Liver (tissue), 9 donors: ENCODE results near the gene FAM149B1. TPM values are rescaled to one million over a fixed set of nuclear protein-coding genes. Genes with fewer than 3 reads are reported as not detected.

ENCODE experiments used
- DNase-seq: peaks from one replicate; pipeline ENCODE4 v3.0.0-alpha.2; 2017; ENCODE audit warnings: low spot score
- H3K27ac ChIP-seq, 2 donors: one replicate each; pipeline ENCODE4 v1.7.0; 2013; ENCODE audit warnings: inconsistent platforms in 2 of 2, low read length in 2 of 2, control low read depth in 1 of 2, low read depth in 1 of 2, mild to moderate bottlenecking in 1 of 2
- H3K27me3 ChIP-seq, 4 donors: one replicate each; pipeline versions ENCODE4 v1.6.1 to v1.7.0; 2013; ENCODE audit warnings: low read length in 3 of 4, inconsistent platforms in 1 of 4, mild to moderate bottlenecking in 1 of 4, moderate library complexity in 1 of 4; ENCODE audit not compliant: control insufficient read depth in 4 of 4, insufficient read depth in 4 of 4
- H3K36me3 ChIP-seq, 4 donors: one replicate each; pipeline versions ENCODE4 v1.6.1 to v1.7.0; 2013; ENCODE audit warnings: low read length in 3 of 4, mild to moderate bottlenecking in 3 of 4, low read depth in 1 of 4, moderate library complexity in 1 of 4; ENCODE audit not compliant: control insufficient read depth in 4 of 4, insufficient read depth in 3 of 4
- H3K4me1 ChIP-seq, 4 donors: one replicate each; pipeline versions ENCODE4 v1.6.1 to v1.7.0; 2013; ENCODE audit warnings: low read length in 3 of 4, mild to moderate bottlenecking in 3 of 4, moderate library complexity in 1 of 4; ENCODE audit not compliant: control insufficient read depth in 4 of 4, insufficient read depth in 4 of 4
- H3K4me3 ChIP-seq, 3 donors: one replicate each; pipeline versions ENCODE4 v1.6.1 to v1.7.0; 2013; ENCODE audit warnings: low read length in 3 of 3, control low read depth in 1 of 3, low read depth in 1 of 3, mild to moderate bottlenecking in 1 of 3
- H3K9ac ChIP-seq, 2 donors: one replicate each; pipeline ENCODE4 v1.7.0; 2013; ENCODE audit warnings: low read length in 2 of 2, mild to moderate bottlenecking in 2 of 2, moderate library complexity in 2 of 2, control low read depth in 1 of 2, low read depth in 1 of 2
- H3K9me3 ChIP-seq, 4 donors: one replicate each; pipeline versions ENCODE4 v1.6.1 to v1.7.0; 2013; ENCODE audit warnings: low read length in 3 of 4; ENCODE audit not compliant: control insufficient read depth in 4 of 4
- ATF3 ChIP-seq: IDR thresholded peaks from 2 replicates; pipeline ENCODE4 v1.6.1; 2016; ENCODE audit warnings: antibody characterized with exemption
- EGR1 ChIP-seq, 2 donors: IDR thresholded peaks; 2 replicates each; pipeline ENCODE4 v1.6.1; 2016 to 2018; ENCODE audit warnings: antibody characterized with exemption in 2 of 2, low read depth in 2 of 2
- FOXA1 ChIP-seq: IDR thresholded peaks from 2 replicates; pipeline ENCODE4 v1.6.1; 2016; ENCODE audit warnings: antibody characterized with exemption
- FOXA2 ChIP-seq: IDR thresholded peaks from 2 replicates; pipeline ENCODE4 v1.6.1; 2016; ENCODE audit warnings: antibody characterized with exemption
- HNF4A ChIP-seq, 2 donors: conservative IDR thresholded peaks; 2 replicates each; pipeline ENCODE4 v1.6.1; 2016; ENCODE audit warnings: antibody characterized with exemption in 2 of 2, mild to moderate bottlenecking in 2 of 2
- HNF4G ChIP-seq: IDR thresholded peaks from 2 replicates; pipeline ENCODE4 v1.6.1; 2016; ENCODE audit warnings: antibody characterized with exemption
- JUND ChIP-seq, 2 donors: IDR thresholded peaks; 2 replicates each; pipeline ENCODE4 v1.6.1; 2016; ENCODE audit warnings: antibody characterized with exemption in 2 of 2
- MAX ChIP-seq: IDR thresholded peaks from 2 replicates; pipeline ENCODE4 v1.6.1; 2016; ENCODE audit warnings: antibody characterized with exemption
- NR2F2 ChIP-seq: IDR thresholded peaks from 2 replicates; pipeline ENCODE4 v1.6.1; 2016; ENCODE audit warnings: antibody characterized with exemption
- RXRA ChIP-seq, 2 donors: IDR thresholded peaks; 2 replicates each; pipeline ENCODE4 v1.6.1; 2017 to 2018; ENCODE audit warnings: antibody characterized with exemption in 2 of 2, mild to moderate bottlenecking in 1 of 2
- SP1 ChIP-seq: IDR thresholded peaks from 2 replicates; pipeline ENCODE4 v1.6.1; 2018; ENCODE audit warnings: antibody characterized with exemption, mild to moderate bottlenecking
- TAF1 ChIP-seq: conservative IDR thresholded peaks from 2 replicates; pipeline ENCODE4 v1.6.1; 2016; ENCODE audit warnings: antibody characterized with exemption, mild to moderate bottlenecking
- YY1 ChIP-seq: IDR thresholded peaks from 2 replicates; pipeline ENCODE4 v1.6.1; 2016; ENCODE audit warnings: antibody characterized with exemption, mild to moderate bottlenecking
- WGBS: extraction: QIAGEN DNeasy Blood & Tissue Kit; methylation state at CpG from one replicate; pipeline ENCODE4 v1.1.7; 2013; 5-methylcytosine and 5-hydroxymethylcytosine counted together
- polyA plus RNA-seq, 2 donors: library from polyadenylated mRNA; stranded (reverse) in 1 of 2; unstranded in 1 of 2; fragments of 200-250 nt in 1 of 2; fragments of >200 nt in 1 of 2; fragmentation: Nextera tagmentation in 1 of 2; extraction: Ambion mirVana in 1 of 2; gene quantifications; one replicate each; pipeline versions ENCODE4 v1.2.1 to v1.2.3, GENCODE V29; 2013 to 2015
- total RNA-seq, 2 donors: library from RNA; depleted of rRNA; stranded (reverse); fragments of >200 nt; gene quantifications; one replicate each; pipeline ENCODE4 v1.2.3, GENCODE V29; 2014
- TF ChIP-seq, protein P1 (sequence below): IDR thresholded peaks from 2 replicates; pipeline ENCODE4 v1.6.1; 2016; ENCODE audit warnings: antibody characterized with exemption, mild to moderate bottlenecking
- TF ChIP-seq, protein P2 (sequence below): fragments of 150-350 bp; IDR thresholded peaks from 2 replicates; pipeline ENCODE4 v1.5.1; 2017; ENCODE audit warnings: improper control_type of control experiment, low read depth, low read length; ENCODE audit not compliant: missing input control
- donor health status: healthy.
- donor health status: healthy.
- donor health status: healthy.
- donor health status: healthy.
- donor health status: healthy.

FAM149B1 gene
- total and polyA plus RNA-seq, 4 donors: 7.3 to 12.9 (median 9.1) TPM

DNA sequence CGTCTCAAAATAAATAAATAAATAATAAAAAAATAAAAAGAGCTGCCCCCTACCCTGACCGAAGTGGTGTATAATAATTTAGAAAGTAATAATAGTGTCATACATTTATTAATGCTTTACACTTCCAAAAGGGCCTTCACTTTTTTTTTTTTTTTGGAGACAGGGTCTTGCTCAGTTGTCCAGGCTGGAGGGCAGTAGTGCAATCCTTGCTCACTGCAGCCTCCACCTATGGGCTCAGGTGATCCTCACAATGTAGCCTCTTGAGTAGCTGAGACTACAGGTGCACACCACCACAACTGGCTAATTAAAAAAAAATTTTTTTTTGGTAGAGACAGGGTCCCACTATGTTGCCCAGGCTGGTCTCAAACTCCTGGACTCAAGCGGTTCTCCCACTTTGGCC lies 1.4 kb downstream of the FAM149B1 start:
- no peak overlapping the region for H3K27ac ChIP-seq
- 96% methylated on average over 3 of the region's 3 CpGs for WGBS
- no peak overlapping the region for H3K4me3 ChIP-seq

DNA sequence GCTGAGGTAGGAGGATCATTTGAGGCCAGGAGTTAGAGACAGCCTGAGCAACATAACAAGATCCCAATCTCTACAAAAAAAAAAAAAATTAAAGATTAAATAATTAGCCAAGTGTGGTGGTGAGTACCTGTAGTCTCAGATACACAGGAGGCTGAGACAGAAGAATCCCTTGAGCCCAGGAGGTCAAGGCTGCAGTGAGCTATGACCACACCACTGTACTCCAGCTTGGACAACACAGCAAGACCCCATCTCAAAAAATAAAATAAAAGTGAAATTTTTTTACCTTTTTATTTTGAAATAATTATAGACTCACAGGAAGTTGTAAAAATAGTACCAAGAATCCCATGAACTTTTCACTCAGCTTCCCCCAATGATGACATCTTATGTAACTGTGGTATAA lies 4.9 kb downstream of the FAM149B1 start:
- Histone ChIP-seq H3K36me3 (peaks cover 0 to 9% (median 5%) of the 10 kb centered on the region in 4 donors), H3K27me3 (no peaks in the 10 kb centered on the region), H3K4me1 (peaks cover 3 to 12% (median 6%) of the 10 kb centered on the region in 4 donors), H3K9me3 (no peaks in the 10 kb centered on the region), H3K27ac (no peak overlapping the region), H3K9ac (no peak overlapping the region), H3K4me3 (no peak overlapping the region)
- no peak for DNase-seq
- TF ChIP-seq NR2F2 (no peak), TAF1 (no peak), FOXA2 (no peak), EGR1 (IDR thresholded peaks at IDR 0.05; ENCODE audit: low read depth in 2 of 2) (no peak), JUND (IDR thresholded peaks at IDR 0.05) (no peak), SP1 (no peak), HNF4G (no peak), ATF3 (no peak), HNF4A (conservative IDR thresholded peaks at IDR 0.05) (no peak), FOXA1 (no peak), YY1 (no peak), MAX (no peak)
- TF ChIP-seq, protein P1, sequence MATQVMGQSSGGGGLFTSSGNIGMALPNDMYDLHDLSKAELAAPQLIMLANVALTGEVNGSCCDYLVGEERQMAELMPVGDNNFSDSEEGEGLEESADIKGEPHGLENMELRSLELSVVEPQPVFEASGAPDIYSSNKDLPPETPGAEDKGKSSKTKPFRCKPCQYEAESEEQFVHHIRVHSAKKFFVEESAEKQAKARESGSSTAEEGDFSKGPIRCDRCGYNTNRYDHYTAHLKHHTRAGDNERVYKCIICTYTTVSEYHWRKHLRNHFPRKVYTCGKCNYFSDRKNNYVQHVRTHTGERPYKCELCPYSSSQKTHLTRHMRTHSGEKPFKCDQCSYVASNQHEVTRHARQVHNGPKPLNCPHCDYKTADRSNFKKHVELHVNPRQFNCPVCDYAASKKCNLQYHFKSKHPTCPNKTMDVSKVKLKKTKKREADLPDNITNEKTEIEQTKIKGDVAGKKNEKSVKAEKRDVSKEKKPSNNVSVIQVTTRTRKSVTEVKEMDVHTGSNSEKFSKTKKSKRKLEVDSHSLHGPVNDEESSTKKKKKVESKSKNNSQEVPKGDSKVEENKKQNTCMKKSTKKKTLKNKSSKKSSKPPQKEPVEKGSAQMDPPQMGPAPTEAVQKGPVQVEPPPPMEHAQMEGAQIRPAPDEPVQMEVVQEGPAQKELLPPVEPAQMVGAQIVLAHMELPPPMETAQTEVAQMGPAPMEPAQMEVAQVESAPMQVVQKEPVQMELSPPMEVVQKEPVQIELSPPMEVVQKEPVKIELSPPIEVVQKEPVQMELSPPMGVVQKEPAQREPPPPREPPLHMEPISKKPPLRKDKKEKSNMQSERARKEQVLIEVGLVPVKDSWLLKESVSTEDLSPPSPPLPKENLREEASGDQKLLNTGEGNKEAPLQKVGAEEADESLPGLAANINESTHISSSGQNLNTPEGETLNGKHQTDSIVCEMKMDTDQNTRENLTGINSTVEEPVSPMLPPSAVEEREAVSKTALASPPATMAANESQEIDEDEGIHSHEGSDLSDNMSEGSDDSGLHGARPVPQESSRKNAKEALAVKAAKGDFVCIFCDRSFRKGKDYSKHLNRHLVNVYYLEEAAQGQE: no peak
- TF ChIP-seq, protein P2, sequence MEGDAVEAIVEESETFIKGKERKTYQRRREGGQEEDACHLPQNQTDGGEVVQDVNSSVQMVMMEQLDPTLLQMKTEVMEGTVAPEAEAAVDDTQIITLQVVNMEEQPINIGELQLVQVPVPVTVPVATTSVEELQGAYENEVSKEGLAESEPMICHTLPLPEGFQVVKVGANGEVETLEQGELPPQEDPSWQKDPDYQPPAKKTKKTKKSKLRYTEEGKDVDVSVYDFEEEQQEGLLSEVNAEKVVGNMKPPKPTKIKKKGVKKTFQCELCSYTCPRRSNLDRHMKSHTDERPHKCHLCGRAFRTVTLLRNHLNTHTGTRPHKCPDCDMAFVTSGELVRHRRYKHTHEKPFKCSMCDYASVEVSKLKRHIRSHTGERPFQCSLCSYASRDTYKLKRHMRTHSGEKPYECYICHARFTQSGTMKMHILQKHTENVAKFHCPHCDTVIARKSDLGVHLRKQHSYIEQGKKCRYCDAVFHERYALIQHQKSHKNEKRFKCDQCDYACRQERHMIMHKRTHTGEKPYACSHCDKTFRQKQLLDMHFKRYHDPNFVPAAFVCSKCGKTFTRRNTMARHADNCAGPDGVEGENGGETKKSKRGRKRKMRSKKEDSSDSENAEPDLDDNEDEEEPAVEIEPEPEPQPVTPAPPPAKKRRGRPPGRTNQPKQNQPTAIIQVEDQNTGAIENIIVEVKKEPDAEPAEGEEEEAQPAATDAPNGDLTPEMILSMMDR: no peak

More for the DNA sequence above, 1.4 kb downstream of the FAM149B1 start:
- TF ChIP-seq, protein P2: no peak
- TF ChIP-seq NR2F2 (no peak), FOXA2 (no peak), SP1 (no peak), MAX (no peak), HNF4A (conservative IDR thresholded peaks at IDR 0.05) (no peak), TAF1 (no peak), RXRA (IDR thresholded peaks at IDR 0.05) (no peak)
- TF ChIP-seq, protein P1: no peak
- Histone ChIP-seq H3K27me3 (no peaks in the 10 kb centered on the region), H3K36me3 (no peaks in the 10 kb centered on the region), H3K9ac (no peak overlapping the region), H3K4me1 (peaks cover 3 to 23% (median 18%) of the 10 kb centered on the region in 4 donors), H3K9me3 (no peaks in the 10 kb centered on the region)
- no peak for DNase-seq
